NCI-H2081 treated with DMSO at 0.1 percent for 48 hours (cell line): Measurements from ENCODE around the gene PEG3.

Experiments used
- DNase-seq: peaks from one replicate; lab custom pipeline; 2025; lab: John Stamatoyannopoulos, UW

PEG3 gene

DNA sequence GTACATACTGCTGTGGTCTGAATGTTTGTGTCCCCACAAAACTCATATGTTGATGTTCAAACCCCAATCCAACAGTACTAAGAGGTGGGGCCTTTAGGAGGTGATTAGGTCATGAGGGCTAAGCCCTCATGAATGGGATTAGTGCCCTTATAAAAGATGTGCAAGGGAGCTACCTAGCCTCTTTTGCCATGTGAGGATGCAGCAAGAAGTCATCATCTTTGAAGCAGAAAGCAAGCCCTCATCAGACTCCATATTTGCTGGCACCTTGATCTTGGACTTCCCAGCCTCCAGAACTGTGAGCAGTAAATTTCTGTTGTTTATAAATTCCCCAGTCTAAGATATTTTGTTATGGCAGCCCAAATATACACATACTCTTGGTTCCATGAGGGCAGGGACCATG lies 33.9 kb downstream of the PEG3 start:
- no peak for DNase-seq
